Measurements from ENCODE around the gene TSPEAR. TPM values are rescaled to one million over a fixed set of nuclear protein-coding genes. Genes with fewer than 3 reads are reported as not detected.

TSPEAR gene
- polyA plus RNA-seq, 1 of the 3 experiments (the other 2 are of a cell fraction) = 0.08 TPM

GRCh38 chr21:44508711-44509445 lies 202.5 kb downstream of the TSPEAR start:
- Histone ChIP-seq H3K4me1 (ENCODE audit: control insufficient read depth in 1 of 2, insufficient read depth in 2 of 2, low read depth in 1 of 2, low read length in 1 of 2) (no peaks in the 10 kb centered on the region; a peak in 1 of 4 replicates), H3K36me3 (replicated peaks in 1 of 2; ENCODE audit: control insufficient read depth in 1 of 2, insufficient read depth in 2 of 2, low read length in 1 of 2) (no peaks in the 10 kb centered on the region), H3K4me3 (ENCODE audit: low read depth in 2 of 2, low read length in 1 of 2) (no peak overlapping the region), H3K9me3 (no peaks in the 10 kb centered on the region), H2AFZ (ENCODE audit: low read depth) (no peak overlapping the region), H3F3A (replicated peaks; ENCODE audit: insufficient read depth) (no peaks in the 10 kb centered on the region), H3K9me2 (no peaks in the 10 kb centered on the region), H3K27me3 (ENCODE audit: insufficient read depth) (0 out of 2 replicates have a peak, but pooled peaks cover 9% of the 10 kb centered on the region), H3K9ac (no peak overlapping the region), H3K79me2 (ENCODE audit: insufficient read depth) (no peaks in the 10 kb centered on the region), H3K27ac (ENCODE audit: low read depth in 2 of 2, low read length in 1 of 2) (no peak overlapping the region), H3K4me2 (no peak overlapping the region), H4K20me1 (ENCODE audit: insufficient read depth) (no peaks in the 10 kb centered on the region)
- ChIA-PET CTCF (interaction anchor here (1.0 to 3.4 kb wide), 5 partner anchors 14 to 307 kb away, joined by 3 to 31 read pairs (median 6); no protein-coding TSS in a partner anchor), POLR2A (no interaction called here)
- DNase-seq = no peak
- TF ChIP-seq IRF3 (IDR thresholded peaks at IDR 0.05; ENCODE audit: low read depth, low read length) = no peak
- TF ChIP-seq FOSL2 (IDR thresholded peaks at IDR 0.05; ENCODE audit: borderline replicate concordance, low read depth) = no peak
- no peak for TF ChIP-seq TCF12 (IDR thresholded peaks at IDR 0.05)
- no peak for TF ChIP-seq RAD21 (IDR thresholded peaks at IDR 0.05; ENCODE audit: low read length)
- no peak for TF ChIP-seq FOXM1 (IDR thresholded peaks at IDR 0.05; ENCODE audit: low read depth)
- no peak for TF ChIP-seq RCOR1 (IDR thresholded peaks at IDR 0.05; ENCODE audit: low read length)
- no peak for TF ChIP-seq CTCF (IDR thresholded peaks at IDR 0.05)
- no peak for TF ChIP-seq SIN3A (IDR thresholded peaks at IDR 0.05; ENCODE audit: borderline replicate concordance, low read depth, low read length)
- TF ChIP-seq MEF2A (IDR thresholded peaks at IDR 0.05; ENCODE audit: borderline replicate concordance, low read depth) = no peak
- no peak for TF ChIP-seq FOXJ3 (CRISPR knock-in tag; IDR thresholded peaks at IDR 0.05)
- TF ChIP-seq EZH2phosphoT487 (IDR thresholded peaks at IDR 0.05; ENCODE audit: borderline replicate concordance, low read depth) = no peak
- no peak for TF ChIP-seq POLR2AphosphoS5 (IDR thresholded peaks at IDR 0.05; ENCODE audit: low read depth, low read length)
- no peak for TF ChIP-seq RFX5 (IDR thresholded peaks at IDR 0.05; ENCODE audit: low read length)
- TF ChIP-seq, protein P1, sequence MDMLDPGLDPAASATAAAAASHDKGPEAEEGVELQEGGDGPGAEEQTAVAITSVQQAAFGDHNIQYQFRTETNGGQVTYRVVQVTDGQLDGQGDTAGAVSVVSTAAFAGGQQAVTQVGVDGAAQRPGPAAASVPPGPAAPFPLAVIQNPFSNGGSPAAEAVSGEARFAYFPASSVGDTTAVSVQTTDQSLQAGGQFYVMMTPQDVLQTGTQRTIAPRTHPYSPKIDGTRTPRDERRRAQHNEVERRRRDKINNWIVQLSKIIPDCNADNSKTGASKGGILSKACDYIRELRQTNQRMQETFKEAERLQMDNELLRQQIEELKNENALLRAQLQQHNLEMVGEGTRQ (IDR thresholded peaks at IDR 0.05; ENCODE audit: borderline replicate concordance, low read depth, low read length) = no peak
- no peak for TF ChIP-seq CHD2 (IDR thresholded peaks at IDR 0.05; ENCODE audit: low read length, partially characterized antibody)
- TF ChIP-seq, protein P2, sequence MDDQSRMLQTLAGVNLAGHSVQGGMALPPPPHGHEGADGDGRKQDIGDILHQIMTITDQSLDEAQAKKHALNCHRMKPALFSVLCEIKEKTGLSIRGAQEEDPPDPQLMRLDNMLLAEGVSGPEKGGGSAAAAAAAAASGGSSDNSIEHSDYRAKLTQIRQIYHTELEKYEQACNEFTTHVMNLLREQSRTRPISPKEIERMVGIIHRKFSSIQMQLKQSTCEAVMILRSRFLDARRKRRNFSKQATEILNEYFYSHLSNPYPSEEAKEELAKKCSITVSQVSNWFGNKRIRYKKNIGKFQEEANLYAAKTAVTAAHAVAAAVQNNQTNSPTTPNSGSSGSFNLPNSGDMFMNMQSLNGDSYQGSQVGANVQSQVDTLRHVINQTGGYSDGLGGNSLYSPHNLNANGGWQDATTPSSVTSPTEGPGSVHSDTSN (IDR thresholded peaks at IDR 0.05) = no peak
- no peak for TF ChIP-seq ZBTB33 (IDR thresholded peaks at IDR 0.05; ENCODE audit: borderline replicate concordance, low read depth)
- no peak for TF ChIP-seq ELF1 (IDR thresholded peaks at IDR 0.05)
- 73% methylated on average over 15 of the region's 30 CpGs for WGBS (ENCODE audit: low lambda C conversion rate)

Data from SK-N-SH (cell line).